CD4-positive, CD25-positive, alpha-beta regulatory T cell (primary cell): Measurements from ENCODE around the gene CLIC4. TPM values are rescaled to one million over a fixed set of nuclear protein-coding genes. Genes with fewer than 3 reads are reported as not detected.

Experiments used
- ATAC-seq, 2 donors: fragments of 150-1000 bp; cut with Tn5 transposase; one replicate each; pipeline ENCODE4 v1.10.0; 2021; ENCODE audit warnings: low read depth in 2 of 2, moderate number of reproducible peaks in 2 of 2, moderate library complexity in 1 of 2
- DNase-seq, 3 donors: peaks; one replicate each; pipeline versions ENCODE4 v3.0.0 to v3.0.0-alpha.2; 2012 to 2022; ENCODE audit warnings: mixed read lengths in 1 of 3
- H3K27ac ChIP-seq: one replicate; pipeline ENCODE4 v1.7.0; 2013; ENCODE audit warnings: mild to moderate bottlenecking, low read length; ENCODE audit not compliant: insufficient read depth, poor library complexity, severe bottlenecking
- H3K27me3 ChIP-seq: one replicate; pipeline ENCODE4 v1.7.0; 2013; ENCODE audit warnings: low read length; ENCODE audit not compliant: control insufficient read depth, insufficient read depth
- H3K36me3 ChIP-seq: one replicate; pipeline ENCODE4 v1.7.0; 2013; ENCODE audit warnings: mild to moderate bottlenecking, low read length, moderate library complexity; ENCODE audit not compliant: control insufficient read depth, insufficient read depth
- H3K4me1 ChIP-seq: 2 replicates; pipeline ENCODE4 v1.7.0; 2013; ENCODE audit warnings: mild to moderate bottlenecking, low read length; ENCODE audit not compliant: insufficient read depth, control insufficient read depth, poor library complexity, severe bottlenecking
- H3K4me3 ChIP-seq: one replicate; pipeline ENCODE4 v1.7.0; 2013; ENCODE audit warnings: low read depth, mild to moderate bottlenecking, low read length, moderate library complexity
- H3K9me3 ChIP-seq, 2 experiments: 1 replicate in 1 of 2; 2 replicates in 1 of 2; pipeline ENCODE4 v1.7.0; 2013; ENCODE audit warnings: low read length in 2 of 2, mild to moderate bottlenecking in 1 of 2, moderate library complexity in 1 of 2; ENCODE audit not compliant: control insufficient read depth in 2 of 2
- H3K27ac Mint-ChIP-seq, 3 donors: one replicate each; pipeline ENCODE4 v1.8.0; 2020 to 2022; ENCODE audit warnings: mild to moderate bottlenecking in 3 of 3, mixed read lengths in 3 of 3, moderate library complexity in 2 of 3
- H3K27me3 Mint-ChIP-seq: one replicate; pipeline ENCODE4 v1.8.0; 2022; ENCODE audit warnings: mild to moderate bottlenecking, mixed read lengths
- H3K36me3 Mint-ChIP-seq: one replicate; pipeline ENCODE4 v1.8.0; 2020; ENCODE audit warnings: mixed read lengths
- H3K4me1 Mint-ChIP-seq, 4 donors: one replicate each; pipeline ENCODE4 v1.8.0; 2020 to 2022; ENCODE audit warnings: mixed read lengths in 4 of 4, mild to moderate bottlenecking in 1 of 4
- H3K4me3 Mint-ChIP-seq, 4 donors: one replicate each; pipeline ENCODE4 v1.8.0; 2020 to 2022; ENCODE audit warnings: mild to moderate bottlenecking in 4 of 4, mixed read lengths in 4 of 4, moderate library complexity in 3 of 4
- H3K9me3 Mint-ChIP-seq, 7 donors: one replicate each; pipeline ENCODE4 v1.8.0; 2020 to 2022; ENCODE audit warnings: mixed read lengths in 7 of 7, mild to moderate bottlenecking in 3 of 7, moderate library complexity in 2 of 7
- polyA plus RNA-seq, 4 donors: library from polyadenylated mRNA; unstranded; fragments of 300-500 nt; fragmentation: Illumina TruSeq; gene quantifications; one replicate each; pipeline ENCODE4 v1.2.3, GENCODE V29; 2021
- total RNA-seq: library from RNA; stranded (reverse); gene quantifications from one replicate; pipeline ENCODE4 v1.2.3, GENCODE V29; 2022

The CLIC4 gene
- total and polyA plus RNA-seq, 5 donors from 2014 or later, result 0.08 to 2.1 (median 0.97) TPM

DNA sequence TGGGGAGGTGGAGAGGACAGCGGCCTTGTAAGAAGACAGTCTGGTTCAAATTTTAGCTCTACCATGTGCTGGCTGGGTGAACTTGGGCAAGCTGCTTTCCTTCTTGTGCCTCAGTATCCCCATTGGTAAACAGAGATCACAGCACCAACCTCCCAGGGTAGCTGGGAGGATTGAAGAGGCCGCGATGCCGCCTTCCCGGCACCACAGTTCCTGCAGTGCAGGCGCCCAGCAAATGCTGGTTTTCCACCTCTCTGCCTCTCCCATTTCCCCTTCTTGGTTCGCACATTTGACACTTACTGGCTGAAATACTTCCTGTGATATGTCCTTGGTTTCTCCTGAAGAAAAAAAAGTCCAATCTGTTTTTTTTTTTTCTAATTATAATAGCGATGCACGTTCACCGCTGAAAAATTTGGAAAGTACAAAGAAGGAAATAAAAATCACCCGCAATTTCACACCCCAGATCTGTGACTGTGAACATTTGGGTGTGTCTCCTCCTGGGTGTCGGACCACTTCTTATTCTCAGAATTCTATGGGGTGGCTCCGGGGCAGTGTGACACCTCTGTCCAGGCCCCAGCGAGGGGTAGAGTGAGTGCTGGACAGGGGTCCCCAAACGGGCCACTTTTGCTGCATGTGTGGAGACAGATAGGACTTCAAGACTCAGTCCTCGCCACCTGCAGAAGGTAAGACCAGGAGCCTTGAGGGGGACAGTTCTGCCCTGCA is 111.7 kb downstream of the CLIC4 start:
- Mint-ChIP-seq H3K27ac (no peak overlapping the region), H3K36me3 (no peaks in the 10 kb centered on the region), H3K9me3 (no peaks in the 10 kb centered on the region), H3K27me3 (peaks cover 25% of the 10 kb centered on the region), H3K4me3 (no peak overlapping the region), H3K4me1 (peaks cover 0 to 6% (median 0%) of the 10 kb centered on the region in 4 donors)
- ATAC-seq, result no peak
- H3K27me3 ChIP-seq, result no peaks in the 10 kb centered on the region
- H3K9me3 ChIP-seq, result no peaks in the 10 kb centered on the region
- H3K4me1 ChIP-seq, result no peaks in the 10 kb centered on the region
- no peaks in the 10 kb centered on the region for H3K36me3 ChIP-seq
- no peak overlapping the region for H3K4me3 ChIP-seq
- no peak overlapping the region for H3K27ac ChIP-seq
- no peak for DNase-seq

DNA sequence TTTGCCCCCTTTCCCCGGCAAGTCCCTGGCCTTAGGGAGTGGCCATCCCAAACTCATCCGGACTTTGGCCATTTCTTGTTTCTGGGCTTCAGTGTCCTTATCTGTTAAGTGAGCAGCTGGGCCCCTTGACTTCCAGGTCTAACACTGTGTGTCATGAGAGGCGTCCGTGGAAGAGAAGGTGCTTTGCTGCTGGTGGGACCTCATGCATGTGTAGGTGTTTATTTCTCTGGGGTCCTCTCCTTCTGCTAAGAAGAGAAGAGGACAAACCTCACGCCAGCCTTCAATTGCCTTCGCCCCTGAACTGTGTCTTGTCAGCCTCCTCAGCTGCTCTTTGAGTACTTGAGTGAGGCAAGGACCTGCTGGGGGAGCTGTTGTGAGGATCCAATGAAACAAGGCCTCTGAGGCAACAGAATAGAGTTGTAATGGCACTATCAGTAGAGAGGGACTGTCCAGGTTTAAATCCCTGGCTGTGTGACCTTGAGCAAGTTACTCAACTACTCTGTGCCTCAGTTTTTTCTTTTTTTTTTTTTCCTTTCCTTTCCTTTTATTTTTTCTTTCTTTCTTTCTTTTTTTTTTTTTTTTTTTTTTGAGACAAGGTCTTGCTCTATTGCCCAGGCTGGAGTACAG is 112.4 kb downstream of the CLIC4 start:
- H3K27ac Mint-ChIP-seq, result no peak overlapping the region
- H3K27me3 ChIP-seq, result no peaks in the 10 kb centered on the region
- H3K9me3 ChIP-seq, result no peaks in the 10 kb centered on the region
- H3K4me1 ChIP-seq, result no peaks in the 10 kb centered on the region
- no peak overlapping the region for H3K4me3 Mint-ChIP-seq
- no peaks in the 10 kb centered on the region for H3K9me3 Mint-ChIP-seq
- H3K4me1 Mint-ChIP-seq, result peaks cover 0 to 6% (median 0%) of the 10 kb centered on the region in 4 donors
- no peak overlapping the region for H3K27ac ChIP-seq
- ATAC-seq (no peak), DNase-seq (no peak)
- H3K4me3 ChIP-seq, result no peak overlapping the region
- no peaks in the 10 kb centered on the region for H3K36me3 Mint-ChIP-seq
- H3K36me3 ChIP-seq, result no peaks in the 10 kb centered on the region
- H3K27me3 Mint-ChIP-seq, result peaks cover 25% of the 10 kb centered on the region

DNA sequence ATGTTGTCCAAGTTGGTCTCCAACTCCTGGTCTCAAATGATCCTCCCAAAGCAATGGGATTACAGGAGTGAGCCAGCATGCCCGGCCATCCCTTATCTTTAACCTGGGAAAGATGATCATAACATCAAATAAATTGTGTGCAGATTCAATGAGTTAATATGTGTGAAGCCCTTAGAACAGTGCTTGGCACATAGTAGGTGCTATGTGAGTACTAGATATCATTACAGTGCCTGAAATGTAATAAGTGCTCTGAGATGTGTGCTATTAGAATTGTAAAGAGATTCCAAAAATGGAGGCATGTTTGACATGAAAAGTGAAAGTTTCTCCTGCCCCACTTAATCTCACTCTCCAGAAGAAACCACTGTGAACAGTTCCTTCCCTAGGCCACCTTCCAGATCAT is 113.0 kb downstream of the CLIC4 start:
- H3K27ac Mint-ChIP-seq, result no peak overlapping the region
- no peaks in the 10 kb centered on the region for H3K36me3 Mint-ChIP-seq
- H3K27me3 Mint-ChIP-seq, result peaks cover 28% of the 10 kb centered on the region
- DNase-seq, result no peak
- no peaks in the 10 kb centered on the region for H3K4me1 ChIP-seq
- no peak for ATAC-seq
- no peaks in the 10 kb centered on the region for H3K36me3 ChIP-seq
- H3K4me3 ChIP-seq, result no peak overlapping the region
- no peaks in the 10 kb centered on the region for H3K9me3 Mint-ChIP-seq
- H3K9me3 ChIP-seq, result no peaks in the 10 kb centered on the region
- no peak overlapping the region for H3K27ac ChIP-seq
- peaks cover 0 to 6% (median 0%) of the 10 kb centered on the region in 4 donors for H3K4me1 Mint-ChIP-seq
- H3K4me3 Mint-ChIP-seq, result no peak overlapping the region
- H3K27me3 ChIP-seq, result no peaks in the 10 kb centered on the region

DNA sequence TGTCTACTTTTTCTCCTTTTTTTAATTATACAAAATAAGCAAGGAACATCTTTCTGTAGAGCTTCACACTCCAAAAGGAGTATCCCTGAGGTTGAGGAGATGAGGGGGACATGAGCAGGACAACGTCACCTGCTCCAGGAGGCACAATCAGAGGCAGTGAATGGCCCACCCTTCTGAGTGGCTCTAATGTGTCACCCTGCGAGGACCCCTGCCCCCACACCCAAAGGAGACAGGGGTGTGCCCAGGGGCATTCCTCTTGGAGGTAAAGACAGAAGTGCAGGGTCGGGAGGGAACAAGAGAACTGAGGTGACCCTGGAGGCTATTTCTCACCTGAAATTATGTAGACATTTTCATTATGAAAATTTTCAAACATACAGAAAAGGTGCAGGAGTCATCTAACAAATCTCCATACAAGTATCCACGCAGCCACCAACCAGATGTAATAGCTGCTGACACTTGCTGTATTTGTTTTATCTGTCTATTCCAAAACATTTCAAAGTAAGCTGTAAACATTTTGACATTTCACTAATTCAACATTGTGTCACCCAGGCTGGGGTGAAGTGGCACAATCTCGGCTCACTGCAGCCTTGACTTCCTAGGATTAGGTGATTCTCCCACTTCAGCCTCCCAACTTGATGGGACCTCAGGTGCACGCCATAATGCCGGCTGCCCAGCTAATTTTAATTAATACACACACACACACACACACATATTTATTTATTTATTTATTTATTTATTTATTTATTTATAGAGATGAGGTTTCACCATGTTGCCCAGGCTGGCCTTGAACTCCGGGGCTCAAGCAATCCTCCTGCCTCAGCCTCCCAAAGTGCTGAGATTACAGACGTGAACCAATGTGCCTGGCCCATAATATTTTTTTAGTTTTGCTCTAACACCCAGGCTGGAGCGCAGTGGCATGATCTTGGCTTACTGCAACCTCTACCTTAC is 114.1 kb downstream of the CLIC4 start:
- no peak for ATAC-seq

DNA sequence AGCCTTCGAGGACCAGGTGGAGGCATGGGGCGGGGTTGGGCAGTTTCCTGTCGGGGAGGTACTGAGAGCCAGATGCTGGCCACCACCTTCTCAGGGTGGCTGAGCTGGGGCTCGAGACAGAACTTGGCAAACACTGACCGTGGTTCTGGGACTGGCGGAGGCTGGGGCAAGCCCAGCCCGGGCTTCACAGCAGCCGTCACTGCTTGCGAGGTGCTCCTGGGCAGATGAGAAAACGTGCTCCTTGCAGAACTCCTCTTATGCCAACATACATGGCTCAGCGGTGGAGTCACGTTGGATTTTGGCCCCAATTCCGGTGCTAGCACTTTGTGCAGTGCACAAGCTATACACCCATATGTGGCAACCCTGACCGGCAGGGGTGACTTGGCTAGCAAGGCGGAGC is 115.6 kb downstream of the CLIC4 start:
- Mint-ChIP-seq H3K9me3 (no peaks in the 10 kb centered on the region), H3K27ac (no peak overlapping the region), H3K4me3 (no peak overlapping the region), H3K27me3 (peaks cover 31% of the 10 kb centered on the region), H3K4me1 (peaks cover 0 to 6% (median 0%) of the 10 kb centered on the region in 4 donors), H3K36me3 (no peaks in the 10 kb centered on the region)
- Histone ChIP-seq H3K27ac (no peak overlapping the region), H3K4me3 (no peak overlapping the region), H3K9me3 (no peaks in the 10 kb centered on the region), H3K36me3 (no peaks in the 10 kb centered on the region), H3K4me1 (no peaks in the 10 kb centered on the region), H3K27me3 (no peaks in the 10 kb centered on the region)
- ATAC-seq (no peak), DNase-seq (no peak)

More for the DNA sequence above, 114.1 kb downstream of the CLIC4 start:
- no peaks in the 10 kb centered on the region for H3K9me3 Mint-ChIP-seq
- peaks cover 0 to 6% (median 0%) of the 10 kb centered on the region in 4 donors for H3K4me1 Mint-ChIP-seq
- no peaks in the 10 kb centered on the region for H3K36me3 Mint-ChIP-seq
- H3K27me3 Mint-ChIP-seq, result peaks cover 29% of the 10 kb centered on the region
- Histone ChIP-seq H3K27ac (no peak overlapping the region), H3K4me3 (no peak overlapping the region), H3K27me3 (no peaks in the 10 kb centered on the region), H3K36me3 (no peaks in the 10 kb centered on the region), H3K9me3 (no peaks in the 10 kb centered on the region), H3K4me1 (no peaks in the 10 kb centered on the region)
- no peak for DNase-seq
- no peak overlapping the region for H3K27ac Mint-ChIP-seq
- H3K4me3 Mint-ChIP-seq, result no peak overlapping the region

DNA sequence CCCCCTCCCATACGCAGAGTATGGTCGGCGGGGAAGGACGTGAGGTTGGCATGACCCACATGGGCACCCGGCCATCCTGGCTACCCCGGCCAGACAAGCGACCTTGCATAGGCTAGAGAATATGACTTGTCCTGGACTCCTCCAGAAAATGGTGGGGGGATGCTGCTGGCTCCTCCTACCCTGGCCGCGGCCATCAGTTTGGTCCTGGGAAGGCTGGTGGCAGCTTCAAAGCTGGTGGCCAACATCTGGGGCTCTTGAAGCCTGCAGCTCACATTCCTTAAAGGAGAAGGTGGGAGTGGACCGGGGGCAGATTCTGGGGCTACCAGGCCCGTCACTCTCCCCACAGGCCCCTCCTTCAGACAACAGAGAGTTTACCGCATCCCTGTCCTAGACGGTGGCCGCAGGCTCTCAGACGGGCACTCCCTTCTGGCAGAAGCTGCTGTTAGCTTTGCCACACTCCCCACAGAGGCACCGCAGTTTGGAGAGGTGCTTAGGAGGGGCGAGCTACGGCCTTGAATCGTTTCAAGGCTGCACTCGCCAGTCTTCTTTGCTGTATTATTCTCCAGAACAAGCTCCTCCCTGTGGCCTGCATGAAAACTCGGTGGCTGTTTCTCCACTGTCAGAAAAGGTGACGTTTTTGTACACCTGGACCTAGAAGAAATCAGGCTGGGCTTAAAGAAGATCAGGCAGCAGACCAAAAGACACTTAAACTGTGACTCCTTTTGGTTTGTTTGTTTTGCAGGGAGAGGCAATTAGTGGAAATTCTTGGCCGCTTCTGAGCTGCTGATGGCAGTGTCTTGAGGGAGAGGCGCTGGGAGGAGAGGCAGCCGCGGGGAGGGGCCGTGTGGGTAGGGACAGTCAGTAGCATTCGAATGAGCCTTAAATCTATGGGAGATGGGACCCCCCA is 116.8 kb downstream of the CLIC4 start:
- Histone ChIP-seq H3K9me3 (no peaks in the 10 kb centered on the region), H3K27me3 (no peaks in the 10 kb centered on the region), H3K27ac (no peak overlapping the region), H3K4me1 (no peaks in the 10 kb centered on the region), H3K4me3 (no peak overlapping the region), H3K36me3 (no peaks in the 10 kb centered on the region)
- no peaks in the 10 kb centered on the region for H3K36me3 Mint-ChIP-seq
- ATAC-seq, result no peak
- no peak overlapping the region for H3K4me3 Mint-ChIP-seq
- no peak overlapping the region for H3K27ac Mint-ChIP-seq
- H3K9me3 Mint-ChIP-seq, result no peaks in the 10 kb centered on the region
- no peak for DNase-seq
- H3K27me3 Mint-ChIP-seq, result peaks cover 37% of the 10 kb centered on the region
- H3K4me1 Mint-ChIP-seq, result peaks cover 0 to 3% (median 0%) of the 10 kb centered on the region in 4 donors
